ENCODE measurements around the gene SLC38A2. TPM values are rescaled to one million over a fixed set of nuclear protein-coding genes. Genes with fewer than 3 reads are reported as not detected.

SLC38A2 gene
- total RNA-seq, 8 experiments from 2014 or later, result 67.2 to 381 (median 117) TPM

Other genes with a start within 250 kb of the SLC38A2 start
- gene SLC38A1, start 103.7 kb downstream of the SLC38A2 start, total RNA-seq, result 100 to 1,000 TPM in 3 of 8 experiments, 10 to 100 TPM in 5; 49.9 to 126 (median 83.0) TPM